Caco-2 (cell line): ENCODE data around the gene MAPK14. TPM values are rescaled to one million over a fixed set of nuclear protein-coding genes. Genes with fewer than 3 reads are reported as not detected.

Experiments used
- BruUV-seq: library from RNA; stranded (reverse); fragments of 400-500 nt; replicated peaks from 2 replicates; lab custom pipeline; 2021; lab: Mats Ljungman, UMichigan
- CTCF ChIA-PET: fragments of 300-600 bp; sonication (Branson Sonifier 250); formaldehyde crosslinking; loops from one replicate; lab custom pipeline; 2022; ENCODE audit warnings: antibody characterized with exemption; lab: Charles Lee
- POLR2A ChIA-PET: fragments of 300-600 bp; sonication (Branson Sonifier 250); formaldehyde crosslinking; loops from one replicate; lab custom pipeline; 2022; ENCODE audit warnings: antibody characterized with exemption; lab: Charles Lee
- DNase-seq, 2 experiments: peaks; one replicate each; pipeline versions ENCODE4 v3.0.0 to v3.0.0-alpha.2; 2020 to 2022
- H3K27me3 ChIP-seq: replicated peaks from 2 replicates; pipeline ENCODE4 v1.6.0; 2011; ENCODE audit warnings: low read length; ENCODE audit not compliant: control insufficient read depth, insufficient read depth
- H3K36me3 ChIP-seq: 2 replicates; pipeline ENCODE4 v1.5.1; 2011; ENCODE audit warnings: low read length; ENCODE audit not compliant: control insufficient read depth, insufficient read depth
- H3K4me1 ChIP-seq: fragments of 250-450 bp; sonication (Bioruptor Pico); 2 replicates; pipeline ENCODE4 v1.5.1; 2020; ENCODE audit warnings: mild to moderate bottlenecking
- H3K4me3 ChIP-seq: 2 replicates; pipeline ENCODE4 v1.5.1; 2011; ENCODE audit warnings: low read depth, mild to moderate bottlenecking, control low read depth, low read length
- H3K9me3 ChIP-seq: fragments of 250-450 bp; sonication (Bioruptor Pico); 2 replicates; pipeline ENCODE4 v1.5.1; 2020; ENCODE audit warnings: mild to moderate bottlenecking, moderate library complexity
- H3K27ac Mint-ChIP-seq: one replicate; pipeline ENCODE4 v1.8.0; 2022; ENCODE audit warnings: mixed read lengths; ENCODE audit not compliant: unreplicated experiment
- H3K27me3 Mint-ChIP-seq: one replicate; pipeline ENCODE4 v1.8.0; 2022; ENCODE audit warnings: mixed read lengths; ENCODE audit not compliant: insufficient read depth, unreplicated experiment
- H3K36me3 Mint-ChIP-seq: one replicate; pipeline ENCODE4 v1.8.0; 2022; ENCODE audit warnings: mild to moderate bottlenecking, mixed read lengths; ENCODE audit not compliant: insufficient read depth, unreplicated experiment
- H3K4me1 Mint-ChIP-seq: one replicate; pipeline ENCODE4 v1.8.0; 2022; ENCODE audit warnings: low read depth, mixed read lengths; ENCODE audit not compliant: unreplicated experiment
- H3K4me3 Mint-ChIP-seq: one replicate; pipeline ENCODE4 v1.8.0; 2022; ENCODE audit warnings: mild to moderate bottlenecking, moderate library complexity, mixed read lengths; ENCODE audit not compliant: unreplicated experiment
- H3K9me3 Mint-ChIP-seq: one replicate; pipeline ENCODE4 v1.8.0; 2022; ENCODE audit warnings: mixed read lengths; ENCODE audit not compliant: unreplicated experiment
- intact Hi-C: fragments of 100-400 bp; cut with micrococcal nuclease; formaldehyde crosslinking; loops from one replicate; pipeline ENCODE4 v1.10.0; 2022; ENCODE audit not compliant: unreplicated experiment
- total RNA-seq: library from RNA; stranded (reverse); gene quantifications from 2 replicates; pipeline ENCODE4 v1.2.3, GENCODE V29; 2022
- TF ChIP-seq, protein P1 (sequence below), 2 experiments: fragments of 200-600 bp in 1 of 2; IDR thresholded peaks; 1 replicate in 1 of 2; 2 replicates in 1 of 2; pipeline versions ENCODE4 v1.5.1 to v1.8.0; 2011 to 2022; ENCODE audit warnings: antibody characterized with exemption in 1 of 2, control low read depth in 1 of 2, inconsistent platforms in 1 of 2, low read depth in 1 of 2, low read length in 1 of 2, mild to moderate bottlenecking in 1 of 2, moderate library complexity in 1 of 2; ENCODE audit not compliant: insufficient read depth in 1 of 2, severe bottlenecking in 1 of 2, unreplicated experiment in 1 of 2

Gene MAPK14
- total RNA-seq, 1 experiment from 2014 or later: 72.0 TPM

DNA sequence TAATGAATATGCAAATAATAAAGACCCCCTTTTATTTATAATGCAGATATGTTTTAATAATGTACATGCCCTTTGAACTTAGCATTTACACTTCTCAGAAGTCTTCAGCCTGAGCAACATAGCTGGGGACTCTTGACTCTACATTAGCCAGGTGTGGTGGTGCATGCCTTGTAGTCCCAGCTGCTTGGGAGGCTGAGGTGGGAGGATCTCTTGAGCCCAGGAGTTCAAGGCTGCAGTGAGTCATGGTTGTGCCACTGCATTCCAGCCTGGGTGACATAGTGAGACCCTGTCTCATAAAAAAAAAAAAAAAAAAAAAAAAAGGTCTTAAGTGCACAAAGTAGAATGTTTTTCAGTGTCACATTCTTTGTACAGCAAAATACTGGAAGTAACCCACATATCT, 85.4 kb downstream of the MAPK14 start:
- CTCF ChIA-PET: no interaction called here

DNA sequence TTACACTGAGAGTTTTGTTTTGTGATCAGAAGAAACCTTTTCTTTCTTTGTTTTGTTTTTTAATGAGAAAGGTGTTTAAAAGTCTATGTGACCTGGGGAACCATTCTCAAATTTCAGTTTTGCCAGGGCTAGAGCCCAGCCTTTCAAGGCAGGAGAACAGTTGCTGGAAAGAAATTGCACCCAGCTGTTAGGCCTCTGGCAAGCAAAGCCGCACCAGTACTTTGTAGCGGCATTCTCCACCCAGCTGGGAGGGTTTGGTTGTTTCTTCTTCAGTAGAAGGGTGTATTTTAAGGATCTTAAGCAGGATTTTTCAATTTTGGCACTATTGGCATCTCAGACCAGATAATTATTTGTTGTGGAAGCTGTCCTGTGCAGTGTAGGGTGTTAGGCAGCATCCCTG, 86.1 kb downstream of the MAPK14 start:
- Histone ChIP-seq H3K27me3 (no peaks in the 10 kb centered on the region), H3K4me3 (no peak overlapping the region), H3K9me3 (no peaks in the 10 kb centered on the region), H3K4me1 (no peaks in the 10 kb centered on the region), H3K36me3 (no peaks in the 10 kb centered on the region)
- Mint-ChIP-seq H3K36me3 (peaks cover 50% of the 10 kb centered on the region), H3K4me1 (peaks cover 6% of the 10 kb centered on the region), H3K27ac (no peak overlapping the region), H3K27me3 (no peaks in the 10 kb centered on the region), H3K9me3 (no peaks in the 10 kb centered on the region), H3K4me3 (no peak overlapping the region)
- TF ChIP-seq, protein P1, sequence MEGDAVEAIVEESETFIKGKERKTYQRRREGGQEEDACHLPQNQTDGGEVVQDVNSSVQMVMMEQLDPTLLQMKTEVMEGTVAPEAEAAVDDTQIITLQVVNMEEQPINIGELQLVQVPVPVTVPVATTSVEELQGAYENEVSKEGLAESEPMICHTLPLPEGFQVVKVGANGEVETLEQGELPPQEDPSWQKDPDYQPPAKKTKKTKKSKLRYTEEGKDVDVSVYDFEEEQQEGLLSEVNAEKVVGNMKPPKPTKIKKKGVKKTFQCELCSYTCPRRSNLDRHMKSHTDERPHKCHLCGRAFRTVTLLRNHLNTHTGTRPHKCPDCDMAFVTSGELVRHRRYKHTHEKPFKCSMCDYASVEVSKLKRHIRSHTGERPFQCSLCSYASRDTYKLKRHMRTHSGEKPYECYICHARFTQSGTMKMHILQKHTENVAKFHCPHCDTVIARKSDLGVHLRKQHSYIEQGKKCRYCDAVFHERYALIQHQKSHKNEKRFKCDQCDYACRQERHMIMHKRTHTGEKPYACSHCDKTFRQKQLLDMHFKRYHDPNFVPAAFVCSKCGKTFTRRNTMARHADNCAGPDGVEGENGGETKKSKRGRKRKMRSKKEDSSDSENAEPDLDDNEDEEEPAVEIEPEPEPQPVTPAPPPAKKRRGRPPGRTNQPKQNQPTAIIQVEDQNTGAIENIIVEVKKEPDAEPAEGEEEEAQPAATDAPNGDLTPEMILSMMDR (IDR thresholded peaks at IDR 0.05; ENCODE audit: insufficient read depth in 1 of 2, low read depth in 1 of 2, low read length in 1 of 2, severe bottlenecking in 1 of 2, unreplicated experiment in 1 of 2): no peak
- ChIA-PET CTCF (no interaction called here), POLR2A (no interaction called here)
- no peak for DNase-seq
- intact Hi-C loops: no loop called here
- BruUV-seq: no TSS peak

More for the DNA sequence above, 85.4 kb downstream of the MAPK14 start:
- POLR2A ChIA-PET: no interaction called here
- H3K4me1 Mint-ChIP-seq: peaks cover 6% of the 10 kb centered on the region
- TF ChIP-seq, protein P1 (IDR thresholded peaks at IDR 0.05; ENCODE audit: insufficient read depth in 1 of 2, low read depth in 1 of 2, low read length in 1 of 2, severe bottlenecking in 1 of 2, unreplicated experiment in 1 of 2): no peak
- H3K9me3 ChIP-seq: no peaks in the 10 kb centered on the region
- DNase-seq: no peak
- H3K4me1 ChIP-seq: no peaks in the 10 kb centered on the region
- no peaks in the 10 kb centered on the region for H3K9me3 Mint-ChIP-seq
- no peak overlapping the region for H3K4me3 Mint-ChIP-seq
- H3K36me3 ChIP-seq: no peaks in the 10 kb centered on the region
- H3K27me3 ChIP-seq: no peaks in the 10 kb centered on the region
- no peak overlapping the region for H3K4me3 ChIP-seq
- intact Hi-C loops: no loop called here
- H3K27ac Mint-ChIP-seq: no peak overlapping the region
- BruUV-seq: no TSS peak
- H3K27me3 Mint-ChIP-seq: no peaks in the 10 kb centered on the region
- peaks cover 51% of the 10 kb centered on the region for H3K36me3 Mint-ChIP-seq

GRCh38 chr6:36114798-36115408, 87.3 kb downstream of the MAPK14 start:
- CTCF ChIA-PET: interaction anchor here (0.7 kb wide), 1 partner anchor 531 kb away, joined by 6 read pairs; no protein-coding TSS in a partner anchor
- no peaks in the 10 kb centered on the region for H3K27me3 ChIP-seq
- Mint-ChIP-seq H3K4me3 (no peak overlapping the region), H3K4me1 (peaks cover 6% of the 10 kb centered on the region), H3K27ac (no peak overlapping the region), H3K36me3 (peaks cover 47% of the 10 kb centered on the region), H3K9me3 (no peaks in the 10 kb centered on the region), H3K27me3 (no peaks in the 10 kb centered on the region)
- DNase-seq: no peak
- H3K9me3 ChIP-seq: no peaks in the 10 kb centered on the region
- TF ChIP-seq, protein P1 (IDR thresholded peaks at IDR 0.05; ENCODE audit: insufficient read depth in 1 of 2, low read depth in 1 of 2, low read length in 1 of 2, severe bottlenecking in 1 of 2, unreplicated experiment in 1 of 2): no peak
- intact Hi-C loops: no loop called here
- H3K4me1 ChIP-seq: no peaks in the 10 kb centered on the region
- no TSS peak for BruUV-seq
- no peak overlapping the region for H3K4me3 ChIP-seq
- H3K36me3 ChIP-seq: no peaks in the 10 kb centered on the region
- POLR2A ChIA-PET: no interaction called here
